ENCODE measurements around the gene VSX1.

The VSX1 gene

GRCh38 chr20:25083141-25083772 is 1.3 kb upstream of the VSX1 start:
- TF ChIP-seq, protein P1, sequence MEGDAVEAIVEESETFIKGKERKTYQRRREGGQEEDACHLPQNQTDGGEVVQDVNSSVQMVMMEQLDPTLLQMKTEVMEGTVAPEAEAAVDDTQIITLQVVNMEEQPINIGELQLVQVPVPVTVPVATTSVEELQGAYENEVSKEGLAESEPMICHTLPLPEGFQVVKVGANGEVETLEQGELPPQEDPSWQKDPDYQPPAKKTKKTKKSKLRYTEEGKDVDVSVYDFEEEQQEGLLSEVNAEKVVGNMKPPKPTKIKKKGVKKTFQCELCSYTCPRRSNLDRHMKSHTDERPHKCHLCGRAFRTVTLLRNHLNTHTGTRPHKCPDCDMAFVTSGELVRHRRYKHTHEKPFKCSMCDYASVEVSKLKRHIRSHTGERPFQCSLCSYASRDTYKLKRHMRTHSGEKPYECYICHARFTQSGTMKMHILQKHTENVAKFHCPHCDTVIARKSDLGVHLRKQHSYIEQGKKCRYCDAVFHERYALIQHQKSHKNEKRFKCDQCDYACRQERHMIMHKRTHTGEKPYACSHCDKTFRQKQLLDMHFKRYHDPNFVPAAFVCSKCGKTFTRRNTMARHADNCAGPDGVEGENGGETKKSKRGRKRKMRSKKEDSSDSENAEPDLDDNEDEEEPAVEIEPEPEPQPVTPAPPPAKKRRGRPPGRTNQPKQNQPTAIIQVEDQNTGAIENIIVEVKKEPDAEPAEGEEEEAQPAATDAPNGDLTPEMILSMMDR (IDR thresholded peaks at IDR 0.05; ENCODE audit: extremely low read depth, insufficient read depth, missing control alignments) = no peak
- in situ Hi-C loops (cut with MboI; ENCODE audit: low pct_unique_long_range_greater_than_20kb, low sequenced_read_pairs, unreplicated experiment) = no loop called here
- peak; percentile 39 for DNase-seq (ENCODE audit: low spot score)

- DNase-seq (ENCODE audit: low spot score) = peak; percentile 37
- in situ Hi-C loops (cut with MboI; ENCODE audit: low pct_unique_long_range_greater_than_20kb, low sequenced_read_pairs, unreplicated experiment) = no loop called here
- TF ChIP-seq, protein P1 (IDR thresholded peaks at IDR 0.05; ENCODE audit: extremely low read depth, insufficient read depth, missing control alignments) = no peak
Observed at GRCh38 chr20:25082498-25082873, 545 bp upstream of the VSX1 start.

DNA sequence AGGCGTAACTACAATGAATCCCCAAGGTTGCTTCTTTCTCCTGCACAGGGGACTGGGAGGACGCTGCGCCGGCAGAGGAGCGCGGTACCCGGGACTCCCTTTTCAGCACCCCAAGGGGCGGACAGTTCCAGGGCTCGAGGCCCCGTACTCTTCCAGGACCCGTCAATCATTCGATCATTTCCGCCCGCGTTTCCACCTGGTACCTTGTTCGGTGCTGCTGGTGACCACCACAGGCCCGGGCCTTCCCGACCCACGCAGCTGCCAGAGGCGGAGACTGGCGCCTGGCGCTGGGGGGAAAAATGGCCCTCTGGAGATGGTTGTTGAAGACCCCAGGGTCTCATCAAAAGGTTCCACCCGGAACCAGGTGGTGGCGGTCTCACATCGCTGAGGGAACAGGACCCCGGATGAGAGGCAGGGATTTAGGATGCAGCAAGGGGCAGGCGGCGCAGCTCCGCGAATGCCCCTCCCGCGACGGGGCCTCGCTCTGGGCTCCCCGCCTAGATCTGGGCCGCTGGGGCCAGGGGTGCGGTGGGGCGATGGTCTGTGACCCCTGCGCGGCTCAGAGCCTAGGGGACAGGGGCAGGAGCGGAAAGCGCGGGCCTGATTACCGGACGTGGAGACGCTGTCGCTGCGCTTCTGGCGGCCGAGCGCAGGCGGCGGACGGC is 744 bp downstream of the VSX1 start:
- TF ChIP-seq, protein P1 (IDR thresholded peaks at IDR 0.05; ENCODE audit: extremely low read depth, insufficient read depth, missing control alignments) = no peak
- DNase-seq (ENCODE audit: low spot score) = peak; percentile 60
- in situ Hi-C loops (cut with MboI; ENCODE audit: low pct_unique_long_range_greater_than_20kb, low sequenced_read_pairs, unreplicated experiment) = no loop called here

- TF ChIP-seq, protein P1 (IDR thresholded peaks at IDR 0.05; ENCODE audit: extremely low read depth, insufficient read depth, missing control alignments) = no peak
- in situ Hi-C loops (cut with MboI; ENCODE audit: low pct_unique_long_range_greater_than_20kb, low sequenced_read_pairs, unreplicated experiment) = no loop called here
- no peak for DNase-seq (ENCODE audit: low spot score)
Observed at GRCh38 chr20:25079171-25079570, 2.8 kb downstream of the VSX1 start.

DNA sequence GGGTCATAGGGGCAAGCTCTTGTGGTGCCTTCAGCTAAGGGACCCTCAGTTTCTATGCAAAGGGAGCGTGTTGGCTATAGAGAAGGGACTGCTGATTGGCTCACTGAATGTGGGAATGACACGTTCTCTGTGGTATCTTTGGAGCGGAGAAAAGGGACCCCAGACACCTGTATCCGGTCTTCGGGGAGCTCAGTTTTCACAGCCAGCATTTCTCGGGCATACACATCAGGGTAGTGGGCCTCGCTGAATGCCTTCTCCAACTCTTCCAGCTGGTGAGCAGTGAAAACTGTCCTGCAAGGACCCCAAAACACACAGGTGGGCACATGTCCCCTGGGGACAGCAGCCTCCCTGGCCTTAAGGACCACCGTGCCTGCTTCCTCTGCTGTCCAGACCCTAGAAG is 3.3 kb downstream of the VSX1 start:
- TF ChIP-seq, protein P1 (IDR thresholded peaks at IDR 0.05; ENCODE audit: extremely low read depth, insufficient read depth, missing control alignments) = no peak
- in situ Hi-C loops (cut with MboI; ENCODE audit: low pct_unique_long_range_greater_than_20kb, low sequenced_read_pairs, unreplicated experiment) = no loop called here
- no peak for DNase-seq (ENCODE audit: low spot score)

DNA sequence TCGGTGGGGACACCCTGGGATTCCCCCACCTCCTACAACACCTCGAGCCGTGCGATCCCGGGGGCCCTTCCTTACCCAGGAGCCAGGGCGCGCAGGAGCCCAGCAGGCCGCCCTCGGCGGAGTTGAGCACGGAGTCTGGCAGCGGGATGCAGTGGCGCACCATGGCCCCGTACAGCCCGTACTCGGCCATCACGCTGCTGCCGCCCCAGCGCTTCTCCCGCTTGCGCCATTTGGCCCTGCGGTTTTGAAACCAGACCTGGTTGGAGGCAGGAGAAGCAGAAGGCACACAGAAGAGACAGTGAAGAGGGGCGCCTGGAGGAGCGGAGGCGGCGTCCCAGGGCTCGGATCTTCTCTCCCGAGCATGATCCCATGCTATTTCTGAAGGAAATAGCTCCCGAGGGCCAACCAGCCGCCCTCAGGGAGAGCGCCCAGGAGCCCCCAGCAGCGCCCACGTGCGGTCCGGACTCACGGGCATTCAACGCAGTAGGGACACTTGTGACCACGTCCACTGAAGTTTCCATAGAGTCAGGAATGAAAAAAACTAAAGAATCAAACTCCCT is 4.3 kb downstream of the VSX1 start:
- TF ChIP-seq, protein P1 (IDR thresholded peaks at IDR 0.05; ENCODE audit: extremely low read depth, insufficient read depth, missing control alignments) = no peak
- DNase-seq (ENCODE audit: low spot score) = peak; percentile 53
- in situ Hi-C loops (cut with MboI; ENCODE audit: low pct_unique_long_range_greater_than_20kb, low sequenced_read_pairs, unreplicated experiment) = no loop called here
